ENCODE results near the gene CASZ1. TPM values are rescaled to one million over a fixed set of nuclear protein-coding genes. Genes with fewer than 3 reads are reported as not detected.

CASZ1 gene
- total RNA-seq, 4 donors from 2014 or later: 0.88 to 6.8 (median 1.7) TPM

DNA sequence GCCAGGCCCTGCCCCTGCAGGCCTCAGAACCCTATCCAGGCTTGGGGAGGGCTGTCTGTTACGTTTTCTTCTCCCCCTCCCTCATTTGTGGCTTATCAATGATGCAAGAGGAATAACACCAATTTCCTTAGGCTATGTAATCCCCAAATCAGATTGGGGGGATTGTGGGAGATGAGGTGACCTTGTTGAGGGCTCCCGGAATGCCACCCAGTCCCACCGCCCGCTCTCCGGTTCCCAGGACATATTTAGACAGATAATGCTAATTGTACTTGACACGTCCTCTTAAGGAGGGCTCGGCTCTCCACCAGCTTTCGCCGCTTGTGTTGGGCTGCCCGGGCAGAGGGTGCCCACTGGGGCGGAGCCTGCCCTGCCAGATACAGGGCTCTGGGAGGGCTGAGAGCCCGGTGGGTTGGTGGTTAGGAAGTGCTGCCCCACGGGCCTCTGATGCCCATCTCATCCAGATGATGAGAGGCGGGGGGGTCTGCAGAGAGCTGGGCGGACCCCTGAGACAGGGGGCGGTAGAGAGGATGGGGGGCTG, 90.0 kb downstream of the CASZ1 start:
- TF ChIP-seq, protein P1, sequence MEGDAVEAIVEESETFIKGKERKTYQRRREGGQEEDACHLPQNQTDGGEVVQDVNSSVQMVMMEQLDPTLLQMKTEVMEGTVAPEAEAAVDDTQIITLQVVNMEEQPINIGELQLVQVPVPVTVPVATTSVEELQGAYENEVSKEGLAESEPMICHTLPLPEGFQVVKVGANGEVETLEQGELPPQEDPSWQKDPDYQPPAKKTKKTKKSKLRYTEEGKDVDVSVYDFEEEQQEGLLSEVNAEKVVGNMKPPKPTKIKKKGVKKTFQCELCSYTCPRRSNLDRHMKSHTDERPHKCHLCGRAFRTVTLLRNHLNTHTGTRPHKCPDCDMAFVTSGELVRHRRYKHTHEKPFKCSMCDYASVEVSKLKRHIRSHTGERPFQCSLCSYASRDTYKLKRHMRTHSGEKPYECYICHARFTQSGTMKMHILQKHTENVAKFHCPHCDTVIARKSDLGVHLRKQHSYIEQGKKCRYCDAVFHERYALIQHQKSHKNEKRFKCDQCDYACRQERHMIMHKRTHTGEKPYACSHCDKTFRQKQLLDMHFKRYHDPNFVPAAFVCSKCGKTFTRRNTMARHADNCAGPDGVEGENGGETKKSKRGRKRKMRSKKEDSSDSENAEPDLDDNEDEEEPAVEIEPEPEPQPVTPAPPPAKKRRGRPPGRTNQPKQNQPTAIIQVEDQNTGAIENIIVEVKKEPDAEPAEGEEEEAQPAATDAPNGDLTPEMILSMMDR (IDR thresholded peaks at IDR 0.05; ENCODE audit: low read depth): no peak

DNA sequence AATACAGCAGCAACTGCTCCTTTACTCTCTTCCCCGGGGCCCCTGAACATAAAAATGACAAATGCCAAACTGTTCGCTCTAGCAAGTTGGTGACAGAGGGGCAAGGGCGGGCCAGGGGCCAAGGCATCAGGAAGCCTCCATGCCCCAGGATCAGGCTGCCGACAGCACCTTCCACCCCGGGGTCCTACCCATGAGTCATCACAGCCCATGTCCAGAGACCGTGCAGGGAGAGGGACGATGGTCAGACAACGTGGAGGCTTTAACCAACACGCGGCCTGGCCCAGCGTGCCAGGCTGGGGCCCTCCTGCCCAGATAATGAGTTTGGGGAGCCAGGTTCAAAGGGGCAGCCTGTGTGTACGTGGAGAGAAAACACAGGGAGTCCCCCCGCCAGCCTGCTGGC, 90.5 kb downstream of the CASZ1 start:
- TF ChIP-seq, protein P1 (IDR thresholded peaks at IDR 0.05; ENCODE audit: low read depth): no peak

DNA sequence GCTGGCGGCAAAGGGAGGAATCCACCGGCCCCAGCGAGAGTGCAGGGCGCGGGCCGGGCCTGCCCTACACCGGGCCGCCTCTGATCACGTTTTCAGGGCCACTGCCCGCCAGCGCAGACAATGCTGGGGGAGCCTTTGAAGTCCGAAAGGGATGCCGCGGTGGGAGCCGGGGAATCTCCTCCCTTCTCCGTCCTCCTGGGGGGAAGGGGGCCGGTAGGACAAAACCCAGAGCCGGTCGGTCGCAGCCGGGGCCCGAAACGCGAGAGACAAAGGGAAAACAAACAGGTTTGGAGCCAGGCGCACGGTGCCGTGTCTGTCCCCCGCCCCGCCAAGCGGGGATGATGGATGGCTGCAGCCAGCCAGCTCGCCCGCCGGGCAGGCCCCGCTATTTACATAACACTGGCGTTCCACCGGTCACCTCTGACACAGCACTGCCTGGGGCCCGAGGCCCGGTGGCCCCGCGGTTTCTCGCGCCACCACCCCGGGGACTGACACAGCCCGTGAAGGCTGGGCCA, 92.0 kb downstream of the CASZ1 start:
- TF ChIP-seq, protein P1 (IDR thresholded peaks at IDR 0.05; ENCODE audit: low read depth): no peak

DNA sequence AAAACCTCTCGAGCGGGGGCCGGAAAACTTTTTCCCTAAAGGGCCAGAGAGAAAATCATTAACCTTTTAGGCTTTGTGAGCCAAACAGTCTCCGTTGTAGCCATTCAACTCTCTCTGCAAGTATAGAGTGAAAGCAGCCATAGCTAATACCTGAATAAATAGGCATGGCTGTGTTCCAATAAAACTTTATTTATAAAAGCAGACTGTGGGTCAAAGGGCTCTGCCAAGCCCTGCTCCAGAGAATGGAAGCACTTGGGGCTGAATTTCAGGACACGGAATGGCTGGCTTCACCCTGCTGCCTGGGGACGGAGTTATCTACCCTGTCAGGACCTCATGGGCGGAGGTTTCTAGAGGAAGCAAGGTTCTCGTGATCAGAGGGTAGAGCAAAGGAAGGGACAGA, 92.7 kb downstream of the CASZ1 start:
- TF ChIP-seq, protein P1 (IDR thresholded peaks at IDR 0.05; ENCODE audit: low read depth): no peak

DNA sequence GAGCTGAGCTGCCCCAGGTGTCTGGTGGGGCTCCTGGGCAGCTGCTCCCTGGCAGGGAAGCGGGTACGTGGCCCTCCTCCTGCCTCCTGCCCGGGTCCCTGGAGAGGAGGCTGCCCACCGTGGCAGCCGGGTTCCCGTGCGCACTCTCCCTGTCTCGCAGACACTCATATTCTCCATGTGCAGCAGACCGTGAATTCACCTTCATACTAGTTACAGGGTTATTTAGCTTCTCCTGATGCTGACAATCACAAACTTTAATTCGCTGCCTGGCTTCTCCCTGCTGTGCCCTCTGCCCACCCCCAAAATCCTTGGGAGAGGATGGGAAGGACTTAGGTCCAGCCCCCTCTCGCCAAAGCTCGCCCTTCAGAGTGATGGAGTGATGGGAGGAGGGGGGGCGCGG, 95.3 kb downstream of the CASZ1 start:
- TF ChIP-seq, protein P1 (IDR thresholded peaks at IDR 0.05; ENCODE audit: low read depth): no peak

DNA sequence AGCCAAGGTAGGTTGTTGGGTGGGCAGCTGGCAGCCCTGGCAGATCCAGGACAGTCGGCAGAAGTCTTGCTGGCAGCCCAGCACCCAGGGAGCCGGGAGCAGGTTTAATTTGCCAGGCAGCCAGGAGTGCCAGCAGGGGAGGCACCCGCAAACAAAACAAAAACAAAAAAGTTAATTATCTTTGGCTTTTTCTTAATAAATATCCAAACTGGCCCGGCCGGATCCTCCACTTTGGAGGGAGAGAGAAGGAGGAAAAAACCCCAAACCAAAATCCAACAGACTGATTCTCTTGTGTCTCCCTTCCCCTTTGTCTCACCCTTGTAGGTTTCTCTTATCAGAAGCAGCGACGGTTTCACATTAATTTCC, 97.0 kb downstream of the CASZ1 start:
- TF ChIP-seq, protein P1 (IDR thresholded peaks at IDR 0.05; ENCODE audit: low read depth): no peak

DNA sequence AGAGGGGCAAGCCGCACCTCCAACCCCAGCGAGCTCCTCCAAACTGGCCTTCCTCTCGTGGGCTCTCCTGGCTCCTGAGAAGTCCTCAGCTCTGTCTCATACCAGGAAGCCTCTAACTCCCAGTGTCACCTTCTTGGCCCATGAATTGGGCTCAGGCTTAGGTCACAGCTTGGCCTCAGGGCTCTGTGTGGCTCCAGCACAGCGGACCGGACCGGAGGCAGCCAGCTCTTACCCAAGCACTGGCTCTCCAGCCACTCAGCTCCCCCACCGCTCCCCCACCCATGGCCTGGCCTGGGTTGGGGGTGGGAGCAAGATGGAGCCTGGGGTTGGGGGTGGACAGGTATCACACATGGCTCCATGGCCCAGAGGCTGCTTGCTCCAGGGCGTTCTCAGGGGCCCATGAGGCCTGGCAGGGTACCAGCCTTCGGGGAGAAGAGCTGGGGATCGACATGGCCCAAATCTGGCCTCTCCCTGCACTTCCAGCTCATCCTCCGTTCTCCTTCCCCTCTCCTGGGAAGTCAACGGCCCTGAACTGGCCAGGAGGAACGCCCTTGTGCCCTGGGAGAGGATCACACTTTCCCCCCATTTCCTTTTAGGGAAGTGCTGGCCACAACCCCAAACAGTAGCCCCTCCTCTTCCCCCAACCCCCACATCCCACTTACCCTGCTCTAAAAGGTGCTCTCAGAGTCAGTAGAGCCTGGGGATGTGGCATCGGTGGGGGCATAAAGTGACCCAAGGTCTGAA, 97.5 kb downstream of the CASZ1 start:
- TF ChIP-seq, protein P1 (IDR thresholded peaks at IDR 0.05; ENCODE audit: low read depth): no peak
